SJCRH30 (cell line): ENCODE measurements around the gene SHOC2. TPM values are rescaled to one million over a fixed set of nuclear protein-coding genes. Genes with fewer than 3 reads are reported as not detected.
"Not testable (repeated sequence)": the region's sequence is repeated elsewhere in the genome, so short reads cannot be mapped to it uniquely, and the experiment has no call there.

Source experiments
- DNase-seq, 2 experiments: peaks; one replicate each; pipeline ENCODE4 v3.0.0-alpha.2; 2015 to 2020
- H3K27ac ChIP-seq: fragments of 250-450 bp; sonication (Bioruptor Pico); 2 replicates; pipeline ENCODE4 v1.5.1; 2020; ENCODE audit warnings: mild to moderate bottlenecking, moderate library complexity
- H3K27me3 ChIP-seq: fragments of 250-450 bp; sonication (Bioruptor Pico); 2 replicates; pipeline ENCODE4 v1.5.1; 2020; ENCODE audit warnings: mild to moderate bottlenecking, moderate library complexity
- H3K36me3 ChIP-seq: fragments of 250-450 bp; sonication (Bioruptor Pico); 2 replicates; pipeline ENCODE4 v1.5.1; 2020; ENCODE audit warnings: mild to moderate bottlenecking, moderate library complexity
- H3K4me1 ChIP-seq: fragments of 250-450 bp; sonication (Bioruptor Pico); 2 replicates; pipeline ENCODE4 v1.5.1; 2020; ENCODE audit warnings: mild to moderate bottlenecking, moderate library complexity
- H3K4me3 ChIP-seq: fragments of 250-450 bp; sonication (Bioruptor Pico); 2 replicates; pipeline ENCODE4 v1.5.1; 2020; ENCODE audit warnings: mild to moderate bottlenecking, moderate library complexity
- H3K9me3 ChIP-seq: fragments of 250-450 bp; sonication (Bioruptor Pico); replicated peaks from 2 replicates; pipeline ENCODE4 v1.5.1; 2020; ENCODE audit warnings: mild to moderate bottlenecking, moderate library complexity
- total RNA-seq: library from RNA; depleted of rRNA; stranded (reverse); fragments of >200 nt; shearing (Covaris generic); gene quantifications from 2 replicates; pipeline ENCODE4 v1.2.3, GENCODE V29; 2014

Gene SHOC2
- total RNA-seq, 1 experiment from 2014 or later = 29.0 TPM

- DNase-seq = no peak
- Histone ChIP-seq H3K27me3 (no peaks in the 10 kb centered on the region), H3K4me3 (no peak overlapping the region), H3K4me1 (no peaks in the 10 kb centered on the region; the same call in 1 of the 2 replicates), H3K36me3 (peaks cover 22% of the 10 kb centered on the region), H3K9me3 (no peaks in the 10 kb centered on the region), H3K27ac (no peak overlapping the region)
These were observed 31.8 kb upstream of the SHOC2 start for GRCh38 chr10:110887560-110887959.

- Histone ChIP-seq H3K36me3 (peaks cover 32% of the 10 kb centered on the region), H3K27ac (no peak overlapping the region), H3K4me1 (no peaks in the 10 kb centered on the region), H3K4me3 (no peak overlapping the region), H3K9me3 (no peaks in the 10 kb centered on the region), H3K27me3 (no peaks in the 10 kb centered on the region)
- no peak for DNase-seq
These were observed 26.7 kb upstream of the SHOC2 start for GRCh38 chr10:110892602-110893288.

- Histone ChIP-seq H3K9me3 (no peaks in the 10 kb centered on the region), H3K4me1 (no peaks in the 10 kb centered on the region), H3K36me3 (peaks cover 33% of the 10 kb centered on the region), H3K27me3 (no peaks in the 10 kb centered on the region), H3K27ac (no peak overlapping the region), H3K4me3 (no peak overlapping the region)
- peak in 1 of 2 experiments; percentile 71 for DNase-seq
These were observed 25.7 kb upstream of the SHOC2 start for GRCh38 chr10:110893559-110894179.

- no peaks in the 10 kb centered on the region for H3K4me1 ChIP-seq
- peaks cover 28% of the 10 kb centered on the region; the same call in 1 of the 2 replicates for H3K36me3 ChIP-seq
- H3K4me3 ChIP-seq = no peak overlapping the region
- no peaks in the 10 kb centered on the region for H3K9me3 ChIP-seq
- no peak overlapping the region for H3K27ac ChIP-seq
- no peaks in the 10 kb centered on the region for H3K27me3 ChIP-seq
- peak in 1 of 2 experiments; percentile 25 for DNase-seq
These were observed 22.2 kb upstream of the SHOC2 start for GRCh38 chr10:110897184-110897583.

- H3K4me3 ChIP-seq = no peak overlapping the region
- DNase-seq = no peak
- peaks cover 28% of the 10 kb centered on the region; the same call in 1 of the 2 replicates for H3K36me3 ChIP-seq
- H3K4me1 ChIP-seq = no peaks in the 10 kb centered on the region
- no peaks in the 10 kb centered on the region for H3K9me3 ChIP-seq
- H3K27me3 ChIP-seq = no peaks in the 10 kb centered on the region
- H3K27ac ChIP-seq = no peak overlapping the region
These were observed 21.0 kb upstream of the SHOC2 start for GRCh38 chr10:110898391-110898790.

- Histone ChIP-seq H3K36me3 (peaks cover 21% of the 10 kb centered on the region), H3K4me3 (no peak overlapping the region), H3K4me1 (no peaks in the 10 kb centered on the region), H3K27me3 (no peaks in the 10 kb centered on the region), H3K9me3 (no peaks in the 10 kb centered on the region), H3K27ac (no peak overlapping the region)
- DNase-seq = no peak
These were observed 18.4 kb upstream of the SHOC2 start for GRCh38 chr10:110900983-110901382.

GRCh38 chr10:110901954-110902819 lies 17.2 kb upstream of the SHOC2 start:
- Histone ChIP-seq H3K9me3 (no peaks in the 10 kb centered on the region), H3K4me3 (no peak overlapping the region), H3K27me3 (no peaks in the 10 kb centered on the region), H3K4me1 (no peaks in the 10 kb centered on the region), H3K27ac (no peak overlapping the region), H3K36me3 (peaks cover 17% of the 10 kb centered on the region)
- no peak for DNase-seq

GRCh38 chr10:110903280-110904278 lies 15.8 kb upstream of the SHOC2 start:
- no peak for DNase-seq
- H3K36me3 ChIP-seq = peaks cover 9% of the 10 kb centered on the region
- H3K27me3 ChIP-seq = no peaks in the 10 kb centered on the region
- no peaks in the 10 kb centered on the region for H3K4me1 ChIP-seq
- no peaks in the 10 kb centered on the region for H3K9me3 ChIP-seq
- no peak overlapping the region for H3K27ac ChIP-seq
- H3K4me3 ChIP-seq = no peak overlapping the region

GRCh38 chr10:110910138-110910537 lies 9.3 kb upstream of the SHOC2 start:
- no peak overlapping the region for H3K4me3 ChIP-seq
- H3K27ac ChIP-seq = no peak overlapping the region
- H3K27me3 ChIP-seq = no peaks in the 10 kb centered on the region
- H3K4me1 ChIP-seq = peaks cover 17% of the 10 kb centered on the region
- no peak for DNase-seq
- no peaks in the 10 kb centered on the region for H3K9me3 ChIP-seq
- H3K36me3 ChIP-seq = no peaks in the 10 kb centered on the region; the same call in 1 of the 2 replicates

GRCh38 chr10:110912374-110912773 lies 7.0 kb upstream of the SHOC2 start:
- no peak overlapping the region for H3K27ac ChIP-seq
- H3K27me3 ChIP-seq = no peaks in the 10 kb centered on the region
- peak in 1 of 2 experiments; percentile 21 for DNase-seq

GRCh38 chr10:110914431-110914830 lies 5.0 kb upstream of the SHOC2 start:
- H3K27me3 ChIP-seq = no peaks in the 10 kb centered on the region
- no peak overlapping the region for H3K27ac ChIP-seq
- DNase-seq = no peak
- H3K9me3 ChIP-seq = no peaks in the 10 kb centered on the region
- no peaks in the 10 kb centered on the region for H3K36me3 ChIP-seq
- H3K4me3 ChIP-seq = no peak overlapping the region
- H3K4me1 ChIP-seq = peaks cover 23% of the 10 kb centered on the region

More at GRCh38 chr10:110912374-110912773, 7.0 kb upstream of the SHOC2 start:
- H3K9me3 ChIP-seq = no peaks in the 10 kb centered on the region
- H3K4me1 ChIP-seq = peaks cover 20% of the 10 kb centered on the region
- H3K4me3 ChIP-seq = no peak overlapping the region
- no peaks in the 10 kb centered on the region for H3K36me3 ChIP-seq

GRCh38 chr10:110915035-110915434 lies 4.4 kb upstream of the SHOC2 start:
- DNase-seq = no peak
- H3K27me3 ChIP-seq = no peaks in the 10 kb centered on the region
- peaks cover 23% of the 10 kb centered on the region for H3K4me1 ChIP-seq

GRCh38 chr10:110915600-110915999 lies 3.8 kb upstream of the SHOC2 start:
- not testable (repeated sequence) for H3K4me3 ChIP-seq, H3K9me3 ChIP-seq, DNase-seq, H3K36me3 ChIP-seq, H3K27me3 ChIP-seq, H3K27ac ChIP-seq
- peaks cover 23% of the 10 kb centered on the region for H3K4me1 ChIP-seq

More at GRCh38 chr10:110915035-110915434, 4.4 kb upstream of the SHOC2 start:
- Histone ChIP-seq H3K27ac (no peak overlapping the region), H3K9me3 (no peaks in the 10 kb centered on the region), H3K4me3 (no peak overlapping the region), H3K36me3 (no peaks in the 10 kb centered on the region)
